GM12865 (cell line): Measurements from ENCODE around the gene PKP2.

Experiments used
- DNase-seq: peaks from one replicate; pipeline ENCODE4 v3.0.0; 2010; ENCODE audit warnings: low read depth
- H3K4me3 ChIP-seq: 2 replicates; pipeline ENCODE4 v1.5.1; 2011; ENCODE audit warnings: mild to moderate bottlenecking, low read depth, low read length, control low read depth
- CTCF ChIP-seq: IDR thresholded peaks from 2 replicates; pipeline ENCODE4 v1.5.1; 2011; ENCODE audit warnings: low read length, control low read depth, low read depth, inconsistent platforms; ENCODE audit not compliant: insufficient read depth; ENCODE audit errors: missing control alignments

Gene PKP2

DNA sequence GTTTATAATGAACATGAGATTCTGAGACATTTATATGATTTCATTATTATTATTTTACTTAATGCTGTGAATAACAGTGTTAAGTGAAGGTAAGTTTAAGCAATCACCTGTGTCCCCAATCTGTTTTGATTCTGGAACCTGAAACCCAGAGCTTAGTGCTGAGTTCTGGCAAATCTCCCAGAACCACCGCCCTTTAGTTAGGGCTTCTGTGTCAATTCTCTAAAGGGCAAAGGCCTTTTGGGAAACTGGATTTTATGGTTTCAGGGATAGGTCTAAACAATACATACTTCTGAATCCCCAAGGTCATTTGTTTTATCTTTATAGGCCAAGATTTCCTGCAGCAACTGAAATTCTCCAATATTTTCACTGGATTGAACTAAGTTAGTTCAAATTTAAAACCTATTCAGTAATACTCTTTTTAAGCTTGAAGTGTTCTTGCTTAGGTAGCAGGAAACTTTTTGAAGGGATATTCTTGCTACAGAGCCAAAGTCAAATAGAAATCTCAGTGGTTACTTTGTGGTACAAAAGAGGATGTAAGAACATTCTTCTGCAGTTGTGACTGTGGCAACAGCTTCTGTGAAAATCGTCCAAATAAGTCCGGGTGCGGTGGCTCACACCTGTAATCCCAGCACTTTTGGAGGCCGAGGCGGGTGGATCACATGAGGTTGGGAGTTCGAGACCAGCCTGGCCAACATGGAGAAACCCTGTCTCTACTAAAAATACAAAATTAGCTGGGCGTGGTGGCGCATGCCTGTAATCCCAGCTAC lies 10.0 kb upstream of the PKP2 start:
- DNase-seq: peak; percentile 93
- no peak for TF ChIP-seq CTCF
- H3K4me3 ChIP-seq: no peak overlapping the region

GRCh38 chr12:32903763-32904162 lies 7.2 kb upstream of the PKP2 start:
- no peak for DNase-seq
- H3K4me3 ChIP-seq: no peak overlapping the region
- no peak for TF ChIP-seq CTCF

GRCh38 chr12:32903318-32903717 lies 6.7 kb upstream of the PKP2 start:
- DNase-seq: no peak
- H3K4me3 ChIP-seq: no peak overlapping the region
- no peak for TF ChIP-seq CTCF

DNA sequence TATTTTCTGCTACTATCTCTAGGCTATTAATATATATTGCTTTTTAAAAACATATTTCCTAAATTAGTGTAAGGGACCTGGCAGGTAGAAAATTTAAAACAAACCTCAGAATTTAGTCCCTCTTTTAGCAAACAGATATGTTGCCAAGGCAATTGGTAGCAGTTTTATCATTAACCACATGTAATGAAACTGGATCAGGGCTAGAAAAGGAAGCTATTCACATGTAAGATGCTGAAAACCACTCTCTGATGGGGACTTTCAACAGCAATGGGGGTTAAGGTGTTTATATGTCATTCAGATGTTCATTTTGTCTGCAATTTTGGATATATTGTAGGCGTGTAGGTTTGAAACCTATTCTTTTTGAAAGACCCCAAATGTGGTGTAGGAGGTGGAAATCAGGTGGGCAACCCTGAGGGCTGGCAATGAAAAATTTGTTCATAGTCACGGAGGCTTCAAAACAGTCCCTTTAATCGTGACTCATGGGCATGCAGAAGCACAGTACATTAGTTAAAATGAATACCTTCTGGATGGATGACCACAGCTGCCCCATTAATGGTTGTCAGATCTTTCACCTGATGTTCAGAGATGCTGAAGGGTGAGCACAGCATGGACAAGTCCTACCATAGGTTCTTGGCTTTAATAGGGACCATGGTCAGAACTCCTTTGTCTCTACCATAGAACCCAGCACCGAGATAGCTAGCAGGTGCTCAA lies 5.9 kb upstream of the PKP2 start:
- peak; percentile 42 for DNase-seq
- TF ChIP-seq CTCF: no peak
- no peak overlapping the region for H3K4me3 ChIP-seq

- no peak for DNase-seq
- no peak for TF ChIP-seq CTCF
- no peak overlapping the region for H3K4me3 ChIP-seq
These were observed 5.0 kb upstream of the PKP2 start for GRCh38 chr12:32901553-32901952.

GRCh38 chr12:32897687-32898573 lies 1.4 kb upstream of the PKP2 start:
- no peak for TF ChIP-seq CTCF
- no peak overlapping the region for H3K4me3 ChIP-seq
- DNase-seq: no peak
